Right lobe of liver (tissue), 4 donors: ENCODE measurements around the gene MTCH2.

Experiments used
- CTCF ChIP-seq, 4 donors: fragments of 200-600 bp in 3 of 4; fragments of 450-650 bp in 1 of 4; IDR thresholded peaks; one replicate each; pipeline versions ENCODE4 v1.5.1 to v1.8.0; 2016 to 2022; ENCODE audit warnings: antibody characterized with exemption in 4 of 4, mild to moderate bottlenecking in 2 of 4
- POLR2A ChIP-seq: fragments of 450-650 bp; IDR thresholded peaks from one replicate; pipeline ENCODE4 v1.6.1; 2017; ENCODE audit warnings: antibody characterized with exemption, mild to moderate bottlenecking
- donor health status: DM: no; HTN: no; CAD: no.
- donor health status: DM: no; HTN: no; CAD: no.
- donor health status: DM: no; HTN: yes; CAD: no.

- TF ChIP-seq CTCF (IDR thresholded peaks at IDR 0.05): no peak
- no peak for TF ChIP-seq POLR2A
Observed at GRCh38 chr11:47591764-47592163, 50.6 kb downstream of the MTCH2 start.
